KG1 (cell line): ENCODE data around the gene TENT4B.
"Not testable (repeated sequence)": the region's sequence is repeated elsewhere in the genome, so short reads cannot be mapped to it uniquely, and the experiment has no call there.

Experiments
- DNase-seq: peaks from one replicate; lab custom pipeline; 2025; lab: John Stamatoyannopoulos, UW

The TENT4B gene

GRCh38 chr16:50234771-50235556 lies 81.9 kb downstream of the TENT4B start:
- DNase-seq = no peak

DNA sequence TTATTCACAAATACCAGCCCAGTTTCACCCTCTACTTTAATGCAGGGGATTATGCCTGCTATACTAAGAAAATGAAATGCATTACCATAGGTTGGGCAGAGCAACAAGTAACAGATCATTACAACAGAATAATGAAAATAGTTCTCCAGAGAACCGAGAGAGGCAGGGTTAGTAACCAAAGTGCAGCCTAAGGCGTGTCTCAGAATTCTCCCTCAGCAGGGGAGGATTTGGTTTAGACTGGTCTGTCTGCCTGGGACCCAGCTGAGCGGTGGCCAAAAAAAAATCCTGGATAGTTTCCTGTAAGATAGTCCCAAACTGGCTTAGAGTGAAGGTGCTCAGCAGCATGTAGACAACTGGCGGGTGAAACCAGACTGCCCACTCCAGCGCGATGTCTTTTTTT lies 82.5 kb downstream of the TENT4B start:
- DNase-seq = no peak

DNA sequence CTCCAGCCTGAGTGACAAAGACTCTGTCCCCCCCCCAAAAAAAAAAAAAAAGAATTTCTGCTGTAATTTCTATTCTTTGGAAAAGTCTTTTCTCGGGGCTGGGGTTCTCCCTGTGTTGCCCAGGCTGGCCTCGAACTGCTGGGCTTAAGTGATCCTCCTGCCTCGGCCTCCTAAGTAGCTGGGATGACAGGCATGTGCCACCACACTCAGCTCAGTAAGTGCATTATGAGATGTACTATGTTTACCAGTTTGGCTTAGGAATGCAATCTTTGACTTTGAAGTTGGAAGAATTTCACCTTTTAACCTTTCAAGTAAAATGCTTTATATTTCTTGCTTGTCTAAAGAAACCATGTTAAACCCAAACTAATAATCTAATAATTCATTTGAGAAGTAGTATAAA lies 85.2 kb downstream of the TENT4B start:
- DNase-seq = no peak

DNA sequence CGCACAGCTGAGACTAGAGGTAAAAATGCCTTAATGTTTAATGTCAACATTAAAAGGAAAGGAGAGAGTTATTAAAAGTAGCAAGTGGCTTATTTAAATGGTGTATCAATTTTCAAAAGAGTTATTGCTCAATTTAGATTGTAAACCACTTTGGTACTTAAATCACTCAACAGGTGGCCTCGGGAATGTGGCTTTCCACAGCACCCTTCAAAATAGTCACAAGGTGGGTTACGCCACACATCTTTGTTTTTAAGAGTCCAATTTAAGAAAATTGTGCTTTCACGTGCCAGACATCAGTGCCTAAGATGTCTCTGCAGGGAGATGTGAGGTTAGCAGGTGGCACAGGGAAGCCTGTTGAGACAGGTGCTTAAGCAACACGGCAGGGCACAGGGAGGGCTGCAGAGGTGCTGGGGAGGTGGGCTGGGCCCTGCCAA lies 85.8 kb downstream of the TENT4B start:
- no peak for DNase-seq

- DNase-seq = not testable (repeated sequence)
These were observed 89.9 kb downstream of the TENT4B start for GRCh38 chr16:50243024-50243423.

- DNase-seq = no peak
These were observed 91.0 kb downstream of the TENT4B start for GRCh38 chr16:50244140-50244503.

DNA sequence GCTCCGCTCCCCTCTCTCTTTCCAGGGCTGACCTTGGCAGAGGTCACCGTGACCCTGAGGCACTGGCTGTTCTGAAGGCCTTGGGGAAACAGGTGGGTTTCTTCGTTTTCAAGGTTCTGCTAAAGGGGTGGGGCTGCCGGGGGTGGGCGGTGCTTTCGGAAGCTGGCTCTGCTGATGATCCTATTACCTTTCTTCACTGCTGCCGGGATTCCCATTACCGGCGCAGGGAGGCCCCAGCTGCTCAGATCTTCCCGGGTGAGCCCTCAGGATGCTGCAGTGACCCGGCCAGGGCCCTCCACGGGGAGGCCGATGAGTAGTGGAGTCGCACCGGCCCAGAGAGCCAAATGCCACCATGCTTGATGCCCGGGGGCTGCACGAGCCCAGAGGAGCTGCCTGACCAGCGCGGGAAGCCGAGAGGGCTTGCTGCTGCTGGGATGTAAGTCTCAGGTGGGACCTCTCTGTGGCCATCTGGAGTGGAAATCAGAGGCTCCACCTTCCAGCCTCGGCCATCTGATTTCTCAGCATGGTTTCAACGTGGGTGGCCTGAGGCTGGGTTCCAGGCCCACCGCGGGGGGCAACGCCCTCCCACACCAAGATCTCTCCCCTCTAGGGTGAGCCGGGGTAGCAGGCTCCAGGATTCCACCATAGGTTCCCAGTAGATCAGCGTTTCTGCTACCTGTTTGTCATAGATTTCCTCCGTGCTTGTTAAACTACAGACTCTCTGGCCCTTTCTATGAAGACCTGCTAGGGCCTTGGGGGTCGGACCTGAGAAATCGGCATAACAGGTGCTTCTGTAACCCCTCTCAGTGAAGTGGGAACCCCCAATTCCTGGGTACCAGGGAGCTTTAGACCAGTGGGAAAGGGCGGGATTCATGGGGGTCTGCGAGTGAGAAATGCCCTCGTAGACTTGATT lies 91.7 kb downstream of the TENT4B start:
- DNase-seq = no peak

DNA sequence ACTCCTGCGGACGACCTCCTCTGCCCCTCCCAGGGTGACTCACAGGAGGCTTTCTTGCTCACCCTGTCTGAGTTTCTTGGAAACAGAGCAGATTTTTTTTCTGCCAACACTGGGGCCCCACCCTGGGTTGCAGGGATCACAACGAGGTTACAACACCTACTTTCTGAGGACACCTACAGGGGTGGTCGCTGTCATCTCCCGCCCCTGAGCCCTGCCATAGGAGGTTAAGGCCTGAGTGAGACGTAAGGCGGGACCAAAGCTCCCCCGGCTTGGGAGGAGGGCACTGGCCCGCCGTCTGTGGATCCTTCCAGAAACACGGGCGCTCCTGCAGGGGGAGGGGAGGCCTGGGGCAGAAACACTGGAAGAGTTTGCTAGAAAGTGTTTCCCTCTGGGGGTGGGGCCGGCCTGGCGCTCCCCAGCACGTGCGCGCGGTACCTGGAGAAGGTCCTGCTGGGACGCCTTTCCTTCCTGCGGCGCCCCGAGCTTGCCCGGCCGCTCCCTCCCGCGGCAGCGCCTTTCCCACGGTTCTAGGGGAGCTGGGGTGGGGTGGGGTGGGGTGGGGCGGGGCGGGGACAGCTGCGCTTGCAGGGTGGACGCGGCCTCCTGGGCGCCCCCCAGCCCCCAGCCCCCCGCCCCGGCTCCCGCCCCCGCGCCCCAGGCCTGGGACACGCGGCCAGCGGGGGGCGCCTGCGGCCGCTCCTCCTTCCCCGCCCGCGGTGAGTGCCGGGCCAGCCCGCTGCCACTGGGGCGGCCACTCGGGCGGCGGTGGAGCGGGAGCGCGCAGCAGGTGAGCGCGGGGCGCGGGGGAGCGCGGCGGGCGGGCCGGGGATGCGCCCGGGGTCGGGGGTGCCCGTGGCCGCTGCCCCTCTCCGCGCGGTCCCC lies 92.6 kb downstream of the TENT4B start:
- DNase-seq = no peak

GRCh38 chr16:50246299-50247122 lies 93.4 kb downstream of the TENT4B start:
- DNase-seq = no peak

DNA sequence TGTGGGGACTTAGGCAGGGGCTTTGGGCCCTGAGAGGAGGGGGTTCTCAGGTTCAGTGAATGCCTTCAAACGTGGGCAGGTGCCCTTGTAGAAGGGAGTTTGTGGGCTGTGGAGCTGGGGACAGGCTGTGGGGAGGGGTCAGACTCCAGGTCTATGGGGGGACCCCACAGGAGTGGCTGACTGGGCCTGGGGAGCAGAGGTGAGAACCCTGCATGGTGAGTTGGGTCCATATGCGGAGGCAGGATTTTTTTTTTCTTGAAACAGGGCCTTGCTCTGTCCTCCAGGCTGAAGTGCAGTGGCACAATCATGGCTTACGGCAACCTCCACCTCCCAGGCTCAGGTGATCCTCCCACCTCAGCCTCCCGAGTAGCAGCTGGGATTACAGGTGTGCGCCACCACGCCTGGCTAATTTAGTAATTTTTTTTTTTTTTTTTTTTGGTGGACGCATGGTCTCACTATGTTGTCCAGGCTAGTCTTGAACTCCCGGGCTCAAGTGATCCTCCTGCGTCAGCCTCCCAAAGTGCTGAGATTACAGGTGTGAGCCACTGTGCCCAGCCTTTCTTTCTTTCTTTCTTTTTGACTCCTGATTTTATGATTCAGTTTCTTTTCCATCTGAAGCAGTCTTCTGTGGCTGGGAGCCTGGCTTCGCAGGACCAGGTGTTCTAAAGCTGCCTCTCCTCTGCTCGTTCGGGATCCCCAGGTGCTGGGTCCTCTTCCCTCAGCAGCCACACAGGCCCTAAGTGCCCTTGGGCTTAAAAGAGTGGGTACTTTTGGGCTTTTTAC lies 94.2 kb downstream of the TENT4B start:
- DNase-seq = no peak

DNA sequence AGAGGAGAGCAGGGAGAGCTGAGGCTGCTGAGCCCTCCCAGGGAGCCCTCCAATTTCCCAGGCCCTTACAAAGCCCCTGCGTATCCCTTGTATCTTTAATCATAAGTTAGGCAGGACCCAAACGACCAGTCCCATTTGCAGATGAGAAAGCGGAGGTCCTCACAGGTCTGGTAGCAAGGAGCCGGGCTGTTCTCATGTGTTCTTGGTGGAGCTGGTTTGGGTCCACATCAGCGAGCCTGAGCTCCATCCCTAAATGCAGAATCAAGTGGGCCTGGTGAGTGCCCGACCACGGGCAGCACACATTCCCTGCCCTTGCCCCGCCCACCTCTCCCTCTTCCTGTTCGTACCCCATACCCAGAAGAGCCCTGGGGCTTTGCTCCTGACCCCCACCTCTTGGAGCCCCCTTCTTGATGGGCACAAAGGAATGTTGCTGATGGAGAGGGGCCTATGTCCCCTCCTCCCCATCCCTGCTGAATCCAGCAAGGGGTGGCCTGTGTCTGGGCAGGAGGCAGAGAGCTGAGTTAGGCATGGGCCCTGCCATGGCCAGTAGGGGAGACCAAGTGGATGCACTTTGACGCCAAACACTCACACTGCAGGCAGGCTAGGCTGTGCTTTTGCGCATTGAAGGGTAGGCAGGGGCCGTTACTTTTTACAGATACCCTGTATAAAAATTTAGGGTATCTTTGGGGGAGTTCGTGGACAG lies 95.0 kb downstream of the TENT4B start:
- no peak for DNase-seq

- DNase-seq = no peak
These were observed 95.7 kb downstream of the TENT4B start for GRCh38 chr16:50248845-50249244.

- no peak for DNase-seq
These were observed 98.4 kb downstream of the TENT4B start for GRCh38 chr16:50251375-50252081.

- DNase-seq = no peak
These were observed 99.0 kb downstream of the TENT4B start for GRCh38 chr16:50252082-50252611.

- no peak for DNase-seq
These were observed 99.9 kb downstream of the TENT4B start for GRCh38 chr16:50252874-50253513.

DNA sequence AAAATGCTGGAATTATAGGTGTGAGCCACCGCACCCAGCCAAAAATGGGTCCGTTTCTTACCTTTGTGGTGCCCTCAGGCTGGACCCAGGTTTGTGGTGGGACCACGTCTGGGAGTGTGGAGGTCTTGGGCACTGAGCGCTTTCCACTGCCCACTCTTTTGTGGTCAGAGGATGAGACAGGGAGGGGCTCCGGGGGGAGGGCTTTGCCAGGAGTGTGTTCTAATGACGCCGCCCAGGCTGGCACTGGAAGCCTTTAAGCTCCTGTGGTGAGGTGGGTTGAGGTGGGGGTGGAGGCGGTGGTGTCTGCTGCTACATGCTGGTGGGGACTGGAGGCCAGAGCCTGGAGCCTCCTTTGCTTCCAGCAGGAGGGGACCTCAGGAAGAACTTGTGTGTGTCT lies 100.4 kb downstream of the TENT4B start:
- DNase-seq = no peak

GRCh38 chr16:50254072-50254471 lies 101.0 kb downstream of the TENT4B start:
- DNase-seq = no peak

DNA sequence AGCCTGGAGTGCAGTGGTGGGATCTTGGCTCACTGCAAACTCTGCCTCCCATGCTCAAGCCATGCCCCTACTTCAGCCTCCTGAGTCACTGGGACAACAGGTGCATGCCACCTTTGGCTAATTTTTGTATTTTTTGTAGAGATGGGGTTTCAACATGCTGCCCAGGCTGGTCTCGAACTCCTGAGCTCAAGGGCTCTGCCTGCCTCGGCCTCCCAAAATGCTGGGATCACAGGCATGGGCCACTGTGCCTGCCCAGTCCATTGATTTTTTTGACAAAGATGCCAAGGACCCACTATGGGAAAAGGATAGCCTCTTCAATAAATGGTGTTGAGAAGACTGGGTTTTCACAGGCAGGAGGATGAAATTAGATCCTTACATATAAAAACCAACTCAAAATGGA lies 102.4 kb downstream of the TENT4B start:
- no peak for DNase-seq
